C4-2B (cell line): ENCODE results near the gene HARS1.

Source experiments
- H3K27ac ChIP-seq: fragments of 450-650 bp; 2 replicates; pipeline ENCODE4 v1.5.1; 2017
- ZFX ChIP-seq: fragments of 450-650 bp; IDR thresholded peaks from 2 replicates; pipeline ENCODE4 v1.6.1; 2017
- TF ChIP-seq, protein P1 (sequence below): fragments of 450-650 bp; conservative IDR thresholded peaks from 2 replicates; pipeline ENCODE4 v1.5.1; 2017; ENCODE audit warnings: mild to moderate bottlenecking

Gene HARS1

DNA sequence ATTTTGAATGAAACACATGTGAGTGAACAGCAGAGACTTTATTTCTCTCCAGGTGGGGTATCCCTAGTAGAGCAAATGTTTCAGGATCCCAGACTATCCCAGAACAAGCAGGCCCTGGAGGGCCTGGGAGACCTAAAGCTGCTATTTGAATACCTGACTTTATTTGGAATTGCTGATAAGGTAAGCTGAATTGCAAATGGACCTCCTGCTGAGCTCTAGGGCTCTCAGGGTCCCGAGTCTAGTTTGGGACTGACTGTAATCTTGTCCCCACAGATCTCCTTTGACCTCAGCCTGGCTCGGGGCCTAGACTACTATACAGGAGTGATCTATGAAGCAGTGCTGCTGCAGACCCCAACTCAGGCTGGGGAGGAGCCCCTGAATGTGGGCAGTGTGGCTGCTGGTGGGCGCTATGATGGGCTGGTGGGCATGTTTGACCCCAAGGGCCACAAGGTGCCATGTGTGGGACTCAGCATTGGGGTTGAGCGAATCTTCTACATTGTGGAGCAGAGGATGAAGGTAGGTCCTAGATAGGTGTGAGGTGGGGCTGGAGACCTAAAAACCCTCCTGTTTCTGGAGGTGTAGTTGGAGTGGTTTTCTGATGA is 5.8 kb upstream of the HARS1 start:
- no peak for TF ChIP-seq ZFX
- TF ChIP-seq, protein P1, sequence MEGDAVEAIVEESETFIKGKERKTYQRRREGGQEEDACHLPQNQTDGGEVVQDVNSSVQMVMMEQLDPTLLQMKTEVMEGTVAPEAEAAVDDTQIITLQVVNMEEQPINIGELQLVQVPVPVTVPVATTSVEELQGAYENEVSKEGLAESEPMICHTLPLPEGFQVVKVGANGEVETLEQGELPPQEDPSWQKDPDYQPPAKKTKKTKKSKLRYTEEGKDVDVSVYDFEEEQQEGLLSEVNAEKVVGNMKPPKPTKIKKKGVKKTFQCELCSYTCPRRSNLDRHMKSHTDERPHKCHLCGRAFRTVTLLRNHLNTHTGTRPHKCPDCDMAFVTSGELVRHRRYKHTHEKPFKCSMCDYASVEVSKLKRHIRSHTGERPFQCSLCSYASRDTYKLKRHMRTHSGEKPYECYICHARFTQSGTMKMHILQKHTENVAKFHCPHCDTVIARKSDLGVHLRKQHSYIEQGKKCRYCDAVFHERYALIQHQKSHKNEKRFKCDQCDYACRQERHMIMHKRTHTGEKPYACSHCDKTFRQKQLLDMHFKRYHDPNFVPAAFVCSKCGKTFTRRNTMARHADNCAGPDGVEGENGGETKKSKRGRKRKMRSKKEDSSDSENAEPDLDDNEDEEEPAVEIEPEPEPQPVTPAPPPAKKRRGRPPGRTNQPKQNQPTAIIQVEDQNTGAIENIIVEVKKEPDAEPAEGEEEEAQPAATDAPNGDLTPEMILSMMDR: no peak
- H3K27ac ChIP-seq: no peak overlapping the region

GRCh38 chr5:140694276-140694675 is 3.1 kb upstream of the HARS1 start:
- H3K27ac ChIP-seq: no peak overlapping the region
- TF ChIP-seq, protein P1: no peak
- TF ChIP-seq ZFX: no peak

DNA sequence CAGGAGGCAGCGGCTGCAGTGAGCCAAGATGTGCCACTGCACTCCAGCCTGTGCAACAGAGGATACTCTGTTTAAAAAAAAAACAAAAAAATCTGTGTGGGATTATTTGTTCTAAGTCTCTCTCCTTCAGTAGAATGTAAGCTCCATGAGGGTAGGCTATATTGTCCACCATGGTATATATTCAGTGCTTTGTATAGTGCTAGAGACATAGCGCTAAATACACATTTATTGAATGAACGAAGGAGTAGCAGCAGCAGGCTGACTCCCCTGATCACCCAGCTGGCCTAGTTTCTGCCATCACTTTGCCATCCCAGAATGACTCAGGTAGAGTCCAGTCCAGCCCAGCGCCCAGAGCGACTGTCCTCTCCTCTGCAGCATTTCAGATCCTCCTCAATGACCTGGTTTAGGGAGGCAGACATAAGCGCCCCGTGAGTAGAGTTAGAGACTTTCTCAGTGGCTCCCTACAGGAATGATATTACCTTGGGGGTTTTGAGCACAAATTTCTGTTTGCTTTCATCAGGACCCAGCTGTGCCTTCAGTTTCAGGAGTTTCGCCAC is 716 bp downstream of the HARS1 start:
- peak overlapping the region; percentile 85 for H3K27ac ChIP-seq
- no peak for TF ChIP-seq ZFX
- TF ChIP-seq, protein P1: no peak

GRCh38 chr5:140678993-140679392 is 12.2 kb downstream of the HARS1 start:
- no peak overlapping the region for H3K27ac ChIP-seq
- TF ChIP-seq, protein P1: no peak
- TF ChIP-seq ZFX: no peak

- TF ChIP-seq ZFX: no peak
- TF ChIP-seq, protein P1: no peak
- H3K27ac ChIP-seq: no peak overlapping the region
Measured at GRCh38 chr5:140677947-140678346, 13.2 kb downstream of the HARS1 start.

- TF ChIP-seq ZFX: no peak
- TF ChIP-seq, protein P1: no peak
Measured at GRCh38 chr5:140674629-140675028, 16.5 kb downstream of the HARS1 start.

GRCh38 chr5:140674211-140674610 is 17.0 kb downstream of the HARS1 start:
- H3K27ac ChIP-seq: no peak overlapping the region
- TF ChIP-seq, protein P1: no peak
- TF ChIP-seq ZFX: no peak

More at GRCh38 chr5:140674629-140675028, 16.5 kb downstream of the HARS1 start:
- H3K27ac ChIP-seq: no peak overlapping the region
